Liver (tissue), 9 donors: ENCODE results near the gene ILF3. TPM values are rescaled to one million over a fixed set of nuclear protein-coding genes. Genes with fewer than 3 reads are reported as not detected.

Source experiments
- DNase-seq: peaks from one replicate; pipeline ENCODE4 v3.0.0-alpha.2; 2017; ENCODE audit warnings: low spot score
- H3K27ac ChIP-seq, 2 donors: one replicate each; pipeline ENCODE4 v1.7.0; 2013; ENCODE audit warnings: inconsistent platforms in 2 of 2, low read length in 2 of 2, control low read depth in 1 of 2, low read depth in 1 of 2, mild to moderate bottlenecking in 1 of 2
- H3K27me3 ChIP-seq, 4 donors: one replicate each; pipeline versions ENCODE4 v1.6.1 to v1.7.0; 2013; ENCODE audit warnings: low read length in 3 of 4, inconsistent platforms in 1 of 4, mild to moderate bottlenecking in 1 of 4, moderate library complexity in 1 of 4; ENCODE audit not compliant: control insufficient read depth in 4 of 4, insufficient read depth in 4 of 4
- H3K36me3 ChIP-seq, 4 donors: one replicate each; pipeline versions ENCODE4 v1.6.1 to v1.7.0; 2013; ENCODE audit warnings: low read length in 3 of 4, mild to moderate bottlenecking in 3 of 4, low read depth in 1 of 4, moderate library complexity in 1 of 4; ENCODE audit not compliant: control insufficient read depth in 4 of 4, insufficient read depth in 3 of 4
- H3K4me1 ChIP-seq, 4 donors: one replicate each; pipeline versions ENCODE4 v1.6.1 to v1.7.0; 2013; ENCODE audit warnings: low read length in 3 of 4, mild to moderate bottlenecking in 3 of 4, moderate library complexity in 1 of 4; ENCODE audit not compliant: control insufficient read depth in 4 of 4, insufficient read depth in 4 of 4
- H3K4me3 ChIP-seq, 3 donors: one replicate each; pipeline versions ENCODE4 v1.6.1 to v1.7.0; 2013; ENCODE audit warnings: low read length in 3 of 3, control low read depth in 1 of 3, low read depth in 1 of 3, mild to moderate bottlenecking in 1 of 3
- H3K9ac ChIP-seq, 2 donors: one replicate each; pipeline ENCODE4 v1.7.0; 2013; ENCODE audit warnings: low read length in 2 of 2, mild to moderate bottlenecking in 2 of 2, moderate library complexity in 2 of 2, control low read depth in 1 of 2, low read depth in 1 of 2
- H3K9me3 ChIP-seq, 4 donors: one replicate each; pipeline versions ENCODE4 v1.6.1 to v1.7.0; 2013; ENCODE audit warnings: low read length in 3 of 4; ENCODE audit not compliant: control insufficient read depth in 4 of 4
- CTCF ChIP-seq: fragments of 150-350 bp; IDR thresholded peaks from 2 replicates; pipeline ENCODE4 v1.5.1; 2017; ENCODE audit warnings: improper control_type of control experiment, low read depth, low read length; ENCODE audit not compliant: missing input control
- EGR1 ChIP-seq, 2 donors: IDR thresholded peaks; 2 replicates each; pipeline ENCODE4 v1.6.1; 2016 to 2018; ENCODE audit warnings: antibody characterized with exemption in 2 of 2, low read depth in 2 of 2
- FOXA1 ChIP-seq: IDR thresholded peaks from 2 replicates; pipeline ENCODE4 v1.6.1; 2016; ENCODE audit warnings: antibody characterized with exemption
- FOXA2 ChIP-seq: IDR thresholded peaks from 2 replicates; pipeline ENCODE4 v1.6.1; 2016; ENCODE audit warnings: antibody characterized with exemption
- GABPA ChIP-seq, 2 donors: IDR thresholded peaks in 1 of 2; conservative IDR thresholded peaks in 1 of 2; 2 replicates each; pipeline ENCODE4 v1.6.1; 2016; ENCODE audit warnings: antibody characterized with exemption in 2 of 2, mild to moderate bottlenecking in 1 of 2, moderate library complexity in 1 of 2
- HNF4A ChIP-seq, 2 donors: conservative IDR thresholded peaks; 2 replicates each; pipeline ENCODE4 v1.6.1; 2016; ENCODE audit warnings: antibody characterized with exemption in 2 of 2, mild to moderate bottlenecking in 2 of 2
- HNF4G ChIP-seq: IDR thresholded peaks from 2 replicates; pipeline ENCODE4 v1.6.1; 2016; ENCODE audit warnings: antibody characterized with exemption
- JUND ChIP-seq, 2 donors: IDR thresholded peaks; 2 replicates each; pipeline ENCODE4 v1.6.1; 2016; ENCODE audit warnings: antibody characterized with exemption in 2 of 2
- MAX ChIP-seq: IDR thresholded peaks from 2 replicates; pipeline ENCODE4 v1.6.1; 2016; ENCODE audit warnings: antibody characterized with exemption
- NR2F2 ChIP-seq: IDR thresholded peaks from 2 replicates; pipeline ENCODE4 v1.6.1; 2016; ENCODE audit warnings: antibody characterized with exemption
- RAD21 ChIP-seq, 2 donors: IDR thresholded peaks; 2 replicates each; pipeline ENCODE4 v1.6.1; 2016; ENCODE audit warnings: antibody characterized with exemption in 2 of 2, mild to moderate bottlenecking in 2 of 2
- REST ChIP-seq: IDR thresholded peaks from 2 replicates; pipeline ENCODE4 v1.6.1; 2016; ENCODE audit warnings: antibody characterized with exemption, mild to moderate bottlenecking
- RXRA ChIP-seq, 2 donors: IDR thresholded peaks; 2 replicates each; pipeline ENCODE4 v1.6.1; 2017 to 2018; ENCODE audit warnings: antibody characterized with exemption in 2 of 2, mild to moderate bottlenecking in 1 of 2
- SP1 ChIP-seq: IDR thresholded peaks from 2 replicates; pipeline ENCODE4 v1.6.1; 2018; ENCODE audit warnings: antibody characterized with exemption, mild to moderate bottlenecking
- TAF1 ChIP-seq: conservative IDR thresholded peaks from 2 replicates; pipeline ENCODE4 v1.6.1; 2016; ENCODE audit warnings: antibody characterized with exemption, mild to moderate bottlenecking
- YY1 ChIP-seq: IDR thresholded peaks from 2 replicates; pipeline ENCODE4 v1.6.1; 2016; ENCODE audit warnings: antibody characterized with exemption, mild to moderate bottlenecking
- WGBS: extraction: QIAGEN DNeasy Blood & Tissue Kit; methylation state at CpG from one replicate; pipeline ENCODE4 v1.1.7; 2013; 5-methylcytosine and 5-hydroxymethylcytosine counted together
- polyA plus RNA-seq, 2 donors: library from polyadenylated mRNA; stranded (reverse) in 1 of 2; unstranded in 1 of 2; fragments of 200-250 nt in 1 of 2; fragments of >200 nt in 1 of 2; fragmentation: Nextera tagmentation in 1 of 2; extraction: Ambion mirVana in 1 of 2; gene quantifications; one replicate each; pipeline versions ENCODE4 v1.2.1 to v1.2.3, GENCODE V29; 2013 to 2015
- total RNA-seq, 2 donors: library from RNA; depleted of rRNA; stranded (reverse); fragments of >200 nt; gene quantifications; one replicate each; pipeline ENCODE4 v1.2.3, GENCODE V29; 2014
- TF ChIP-seq, protein P1 (sequence below): IDR thresholded peaks from 2 replicates; pipeline ENCODE4 v1.6.1; 2016; ENCODE audit warnings: antibody characterized with exemption
- TF ChIP-seq, protein P2 (sequence below): IDR thresholded peaks from 2 replicates; pipeline ENCODE4 v1.6.1; 2016; ENCODE audit warnings: antibody characterized with exemption
- donor health status: healthy.
- donor health status: healthy.
- donor health status: healthy.
- donor health status: healthy.
- donor health status: healthy.

The ILF3 gene
- total RNA-seq, result 10 to 100 TPM; 53.8 to 85.1 TPM
- 10 to 100 TPM; 31.7 to 32.0 TPM for polyA plus RNA-seq

DNA sequence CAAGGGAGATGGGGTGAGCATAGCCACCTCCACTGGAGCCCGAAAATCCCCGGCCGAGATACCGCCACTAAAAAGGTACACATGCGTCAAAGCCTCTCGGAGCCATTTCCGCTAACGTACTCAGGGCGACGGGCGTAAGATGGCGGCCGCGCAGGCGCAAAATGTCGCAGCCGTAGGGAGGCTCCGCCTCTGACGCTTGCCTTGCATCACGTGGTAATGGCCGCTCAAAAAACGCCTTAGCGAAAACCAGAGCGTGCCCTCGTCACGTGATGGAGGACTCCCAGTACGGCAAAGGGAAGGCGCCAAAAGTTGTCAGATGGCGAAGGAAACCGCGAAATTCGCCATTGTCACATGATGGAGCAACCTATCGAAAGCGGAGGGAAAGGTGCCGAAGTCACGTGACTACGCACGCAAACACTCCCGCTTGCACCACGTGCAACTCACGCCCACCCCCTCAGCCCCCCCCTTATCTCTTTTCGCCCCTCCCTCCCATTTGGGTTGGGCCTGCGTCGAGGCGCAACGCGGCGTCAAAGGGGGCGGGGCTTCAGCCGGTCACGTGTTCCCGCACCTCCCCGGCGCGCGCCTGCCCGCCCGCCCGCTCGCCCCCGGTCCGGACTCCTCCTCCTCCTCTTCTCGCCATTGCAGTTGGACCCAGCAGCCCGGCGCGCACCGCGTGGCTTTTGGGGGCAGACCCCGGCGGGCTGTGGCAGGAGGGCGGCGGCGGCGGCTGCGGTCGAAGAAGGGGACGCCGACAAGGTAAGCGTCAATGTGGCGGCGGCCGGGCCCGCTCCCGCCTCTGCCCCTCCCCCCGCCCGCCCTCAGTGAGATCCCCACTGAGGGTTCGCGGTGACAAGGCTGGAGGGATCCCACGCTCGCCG is at the start of gene ILF3:
ILF3 (plus strand) TSS at position 615 of the 878 bp plus-strand sequence. CDS start 16,260 bp downstream, outside the sequence.
- Histone ChIP-seq H3K4me1 (peaks cover 0 to 27% (median 19%) of the 10 kb centered on the region in 4 donors), H3K27me3 (no peaks in the 10 kb centered on the region), H3K9me3 (no peaks in the 10 kb centered on the region), H3K4me3 (peak within 1 kb of the TSS; percentile 91 to 97 (median 95)), H3K27ac (peak within 1 kb of the TSS; percentile 95 to 98), H3K36me3 (peaks cover 0 to 2% (median 0%) of the 10 kb centered on the region in 4 donors), H3K9ac (peak within 1 kb of the TSS; percentile 94 to 98)
- peak; percentile 98 for DNase-seq
- peak; percentile 70 for TF ChIP-seq TAF1
- TF ChIP-seq, protein P1, sequence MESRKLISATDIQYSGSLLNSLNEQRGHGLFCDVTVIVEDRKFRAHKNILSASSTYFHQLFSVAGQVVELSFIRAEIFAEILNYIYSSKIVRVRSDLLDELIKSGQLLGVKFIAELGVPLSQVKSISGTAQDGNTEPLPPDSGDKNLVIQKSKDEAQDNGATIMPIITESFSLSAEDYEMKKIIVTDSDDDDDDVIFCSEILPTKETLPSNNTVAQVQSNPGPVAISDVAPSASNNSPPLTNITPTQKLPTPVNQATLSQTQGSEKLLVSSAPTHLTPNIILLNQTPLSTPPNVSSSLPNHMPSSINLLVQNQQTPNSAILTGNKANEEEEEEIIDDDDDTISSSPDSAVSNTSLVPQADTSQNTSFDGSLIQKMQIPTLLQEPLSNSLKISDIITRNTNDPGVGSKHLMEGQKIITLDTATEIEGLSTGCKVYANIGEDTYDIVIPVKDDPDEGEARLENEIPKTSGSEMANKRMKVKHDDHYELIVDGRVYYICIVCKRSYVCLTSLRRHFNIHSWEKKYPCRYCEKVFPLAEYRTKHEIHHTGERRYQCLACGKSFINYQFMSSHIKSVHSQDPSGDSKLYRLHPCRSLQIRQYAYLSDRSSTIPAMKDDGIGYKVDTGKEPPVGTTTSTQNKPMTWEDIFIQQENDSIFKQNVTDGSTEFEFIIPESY, result peak; percentile 98
- TF ChIP-seq JUND (IDR thresholded peaks at IDR 0.05), result no peak
- TF ChIP-seq SP1, result peak; percentile 87
- no peak for TF ChIP-seq CTCF
- TF ChIP-seq RAD21 (IDR thresholded peaks at IDR 0.05), result no peak
- peak; percentile 34 to 66 for TF ChIP-seq RXRA (IDR thresholded peaks at IDR 0.05)
- no peak for TF ChIP-seq HNF4G
- TF ChIP-seq MAX, result peak; percentile 95
- TF ChIP-seq FOXA2, result peak; percentile 55
- TF ChIP-seq YY1, result peak; percentile 100
- TF ChIP-seq REST, result peak; percentile 85
- peak; percentile 83 to 93 for TF ChIP-seq EGR1 (IDR thresholded peaks at IDR 0.05; ENCODE audit: low read depth in 2 of 2)
- peak; percentile 47 for TF ChIP-seq NR2F2
- TF ChIP-seq, protein P2, sequence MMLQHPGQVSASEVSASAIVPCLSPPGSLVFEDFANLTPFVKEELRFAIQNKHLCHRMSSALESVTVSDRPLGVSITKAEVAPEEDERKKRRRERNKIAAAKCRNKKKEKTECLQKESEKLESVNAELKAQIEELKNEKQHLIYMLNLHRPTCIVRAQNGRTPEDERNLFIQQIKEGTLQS, result peak; percentile 83
- peak in 1 of 2 donors; percentile 25 for TF ChIP-seq HNF4A (conservative IDR thresholded peaks at IDR 0.05)
- no peak for TF ChIP-seq FOXA1
- TF ChIP-seq GABPA (IDR thresholded peaks at IDR 0.05 in 1 of 2, conservative IDR thresholded peaks at IDR 0.05 in 1 of 2), result peak; percentile 24 to 85
- under 1% methylated on average over 91 of the region's 91 CpGs for WGBS
